Thyroid gland (tissue), 4 donors: Measurements from ENCODE around the gene STX2. TPM values are rescaled to one million over a fixed set of nuclear protein-coding genes. Genes with fewer than 3 reads are reported as not detected.

Experiments used
- DNase-seq, 2 donors: peaks; one replicate each; pipeline ENCODE4 v3.0.0-alpha.2; 2019
- H3K27ac ChIP-seq, 3 donors: fragments of 200-600 bp; sonication (generic); 1 replicate in 2 of 3; 2 replicates in 1 of 3; pipeline ENCODE4 v1.5.1; 2016 to 2019; ENCODE audit warnings: mild to moderate bottlenecking in 1 of 3, moderate library complexity in 1 of 3
- H3K27me3 ChIP-seq: fragments of 200-600 bp; sonication (generic); one replicate; pipeline ENCODE4 v1.5.1; 2019
- H3K36me3 ChIP-seq, 2 donors: fragments of 200-600 bp; sonication (generic); one replicate each; pipeline ENCODE4 v1.5.1; 2016 to 2019
- H3K4me1 ChIP-seq, 2 donors: fragments of 200-600 bp; sonication (generic); one replicate each; pipeline ENCODE4 v1.5.1; 2017 to 2019
- H3K4me3 ChIP-seq, 3 donors: fragments of 200-600 bp; sonication (generic); replicated peaks in 1 of 3; 1 replicate in 2 of 3; 2 replicates in 1 of 3; pipeline ENCODE4 v1.5.1; 2016; ENCODE audit warnings: mild to moderate bottlenecking in 1 of 3
- H3K9me3 ChIP-seq: fragments of 200-600 bp; sonication (generic); one replicate; pipeline ENCODE4 v1.5.1; 2017
- CTCF ChIP-seq, 6 experiments: fragments of 200-600 bp in 3 of 6; fragments of 450-650 bp in 3 of 6; sonication (generic) in 3 of 6; IDR thresholded peaks; one replicate each; pipeline ENCODE4 v1.5.1; 2016 to 2019; ENCODE audit warnings: antibody characterized with exemption in 6 of 6, mild to moderate bottlenecking in 2 of 6, inconsistent platforms in 1 of 6, moderate library complexity in 1 of 6
- POLR2A ChIP-seq, 2 donors: fragments of 450-650 bp; IDR thresholded peaks; one replicate each; pipeline ENCODE4 v1.6.1; 2017; ENCODE audit warnings: antibody characterized with exemption in 2 of 2, mild to moderate bottlenecking in 2 of 2, moderate library complexity in 1 of 2
- WGBS, 2 donors: methylation state at CpG; one replicate each; pipeline ENCODE4 v1.1.5; 2017; 5-methylcytosine and 5-hydroxymethylcytosine counted together
- intact Hi-C: fragments of 100-400 bp; cut with DNase I; formaldehyde crosslinking; loops from one replicate; pipeline ENCODE4 v1.15.1; 2023
- total RNA-seq, 4 donors: library from RNA; depleted of rRNA; stranded (reverse); fragments of >200 nt; gene quantifications; one replicate each; pipeline ENCODE4 v1.2.3, GENCODE V29; 2016

STX2 gene
- total RNA-seq, 4 donors from 2014 or later, result 18.0 to 43.0 (median 26.1) TPM

- DNase-seq, result no peak
- Histone ChIP-seq H3K4me3 (no peak overlapping the region), H3K9me3 (no peaks in the 10 kb centered on the region), H3K27me3 (no peaks in the 10 kb centered on the region), H3K4me1 (no peaks in the 10 kb centered on the region), H3K27ac (no peak overlapping the region), H3K36me3 (peaks cover 13 to 35% of the 10 kb centered on the region in 2 donors)
- WGBS, 2 donors, result 96 to 99% methylated on average over 7 of the region's 7 CpGs
- TF ChIP-seq CTCF (IDR thresholded peaks at IDR 0.05) (no peak), POLR2A (IDR thresholded peaks at IDR 0.05) (no peak)
- intact Hi-C loops, result no loop called here
These were observed 32.5 kb downstream of the STX2 start for GRCh38 chr12:130806574-130806973.

DNA sequence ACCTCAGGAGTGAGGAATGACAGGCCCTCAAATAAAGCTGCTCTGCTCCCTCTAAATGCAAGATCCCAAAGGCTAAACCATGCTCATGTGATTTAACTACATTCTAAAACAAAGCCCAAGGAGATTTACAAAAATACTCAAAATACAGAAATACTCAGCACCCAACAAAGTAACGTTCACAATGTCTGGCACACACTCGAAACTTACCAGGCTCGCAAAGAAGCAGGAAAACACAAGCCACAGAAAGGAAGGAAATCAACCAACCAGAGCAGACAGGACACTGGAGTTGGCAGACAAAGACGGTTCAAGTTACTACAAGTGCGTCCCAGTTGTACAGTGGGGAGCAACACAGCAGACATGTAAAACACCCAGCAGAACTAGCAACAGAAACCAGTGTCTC lies 33.4 kb downstream of the STX2 start:
- H3K36me3 ChIP-seq, result peaks cover 17 to 44% of the 10 kb centered on the region in 2 donors
- TF ChIP-seq CTCF (IDR thresholded peaks at IDR 0.05) (no peak), POLR2A (IDR thresholded peaks at IDR 0.05) (no peak)
- intact Hi-C loops, result no loop called here
- no peaks in the 10 kb centered on the region for H3K9me3 ChIP-seq
- H3K27ac ChIP-seq, result no peak overlapping the region
- DNase-seq, result no peak
- H3K4me3 ChIP-seq, result no peak overlapping the region
- WGBS, 2 donors, result 82 to 83% methylated on average over 5 of the region's 5 CpGs
- no peaks in the 10 kb centered on the region for H3K27me3 ChIP-seq
- no peaks in the 10 kb centered on the region for H3K4me1 ChIP-seq

DNA sequence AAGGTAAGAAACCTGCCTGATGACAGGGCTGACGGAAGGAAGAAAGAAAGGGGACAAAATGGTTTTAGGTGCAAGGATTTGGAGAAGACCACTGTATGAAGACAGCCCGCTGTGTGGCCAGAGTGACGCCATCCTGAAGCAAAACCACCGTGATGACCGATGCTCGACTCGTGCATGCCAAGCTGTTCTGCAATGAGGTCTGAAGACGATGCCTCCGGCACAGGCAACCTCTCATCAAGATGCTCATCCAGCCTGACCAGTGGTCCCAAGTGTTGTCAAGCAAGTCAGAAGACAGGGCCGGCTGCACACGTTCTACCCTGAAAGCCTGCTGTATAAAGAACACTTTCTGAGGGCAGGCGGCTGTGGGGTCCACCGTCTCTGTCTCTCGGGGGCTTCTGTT lies 34.8 kb downstream of the STX2 start:
- no peak overlapping the region for H3K27ac ChIP-seq
- no peaks in the 10 kb centered on the region for H3K9me3 ChIP-seq
- no peak for DNase-seq
- intact Hi-C loops, result no loop called here
- no peak for TF ChIP-seq CTCF (IDR thresholded peaks at IDR 0.05)
- no peak for TF ChIP-seq POLR2A (IDR thresholded peaks at IDR 0.05)
- H3K4me1 ChIP-seq, result no peaks in the 10 kb centered on the region
- H3K27me3 ChIP-seq, result no peaks in the 10 kb centered on the region
- H3K4me3 ChIP-seq, result no peak overlapping the region
- WGBS, 2 donors, result 91% methylated on average over 14 of the region's 14 CpGs
- H3K36me3 ChIP-seq, result peaks cover 30 to 57% of the 10 kb centered on the region in 2 donors

DNA sequence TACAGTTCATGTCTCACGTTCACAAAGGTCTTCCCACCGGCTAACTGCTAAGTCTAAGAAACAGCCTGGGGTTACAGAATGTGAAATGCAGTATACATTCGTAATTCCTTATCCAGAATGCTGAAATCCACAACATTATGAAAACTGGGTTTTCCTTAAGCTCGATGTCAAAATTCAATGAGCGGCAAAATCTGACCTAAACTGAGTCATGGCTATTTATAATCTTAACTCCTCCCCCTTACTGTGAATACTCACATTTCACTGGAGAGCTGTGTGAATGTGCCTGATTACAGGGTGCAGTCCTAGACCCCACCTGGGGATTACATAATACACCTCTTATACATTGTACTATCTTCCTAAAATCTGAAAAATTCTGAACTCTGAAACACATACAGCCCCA lies 35.3 kb downstream of the STX2 start:
- Histone ChIP-seq H3K36me3 (peaks cover 35 to 61% of the 10 kb centered on the region in 2 donors), H3K4me1 (no peaks in the 10 kb centered on the region), H3K27ac (no peak overlapping the region), H3K4me3 (no peak overlapping the region), H3K9me3 (no peaks in the 10 kb centered on the region), H3K27me3 (no peaks in the 10 kb centered on the region)
- no peak for DNase-seq
- intact Hi-C loops, result no loop called here
- 94 to 96% methylated on average over 5 of the region's 5 CpGs for WGBS, 2 donors
- TF ChIP-seq CTCF (IDR thresholded peaks at IDR 0.05), result no peak
- no peak for TF ChIP-seq POLR2A (IDR thresholded peaks at IDR 0.05)

DNA sequence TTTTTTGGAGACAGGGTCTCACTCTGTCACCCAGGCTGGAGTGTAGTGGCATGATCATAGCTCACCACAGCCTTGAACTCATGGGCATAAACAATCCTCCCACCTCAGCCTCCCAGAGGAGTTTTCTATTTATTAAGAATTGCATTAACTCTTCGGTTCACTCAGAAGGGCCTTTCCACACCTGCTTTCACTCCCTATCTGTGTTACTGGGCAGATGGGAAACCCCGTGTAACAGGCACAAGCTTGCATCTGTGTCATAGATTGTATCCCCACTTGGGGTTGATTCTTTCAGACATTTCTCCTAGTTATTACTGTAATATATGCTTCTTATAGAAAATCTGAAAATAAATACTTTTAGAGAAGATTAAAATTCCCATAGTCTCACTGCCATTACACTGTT lies 38.7 kb downstream of the STX2 start:
- Histone ChIP-seq H3K36me3 (peaks cover 40 to 59% of the 10 kb centered on the region in 2 donors), H3K4me1 (no peaks in the 10 kb centered on the region), H3K27me3 (no peaks in the 10 kb centered on the region), H3K4me3 (no peak overlapping the region), H3K27ac (no peak overlapping the region), H3K9me3 (no peaks in the 10 kb centered on the region)
- intact Hi-C loops, result no loop called here
- no peak for DNase-seq
- WGBS, 2 donors, result 90 to 98% methylated on average over 2 of the region's 2 CpGs
- TF ChIP-seq CTCF (IDR thresholded peaks at IDR 0.05) (no peak), POLR2A (IDR thresholded peaks at IDR 0.05) (no peak)
